Measurements from ENCODE around the gene CACNG8.

Gene CACNG8

GRCh38 chr19:53965091-53965490 is 2.4 kb downstream of the CACNG8 start:
- no peak for DNase-seq

- DNase-seq = no peak
Observed at GRCh38 chr19:53966931-53967330, 4.2 kb downstream of the CACNG8 start.

DNA sequence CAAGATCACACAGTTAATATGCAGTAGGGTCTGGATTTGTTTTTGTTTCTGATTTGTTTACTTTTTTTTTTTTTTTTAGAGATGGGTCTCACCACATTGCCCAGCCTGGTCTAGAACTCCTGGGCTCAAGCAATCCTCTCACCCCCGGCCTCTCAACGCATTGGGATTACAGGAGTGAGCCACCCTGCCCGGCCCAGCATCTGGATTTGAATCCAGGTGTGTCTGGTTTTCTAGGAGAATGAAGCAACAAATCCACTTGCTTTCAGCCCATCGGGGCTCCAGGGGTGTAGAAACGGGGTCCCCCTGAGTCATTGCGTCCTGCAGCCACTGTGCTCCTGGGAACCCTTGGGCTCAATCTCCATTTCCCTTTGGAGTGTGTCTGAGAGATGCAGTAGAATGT is 6.6 kb downstream of the CACNG8 start:
- no peak for DNase-seq

DNA sequence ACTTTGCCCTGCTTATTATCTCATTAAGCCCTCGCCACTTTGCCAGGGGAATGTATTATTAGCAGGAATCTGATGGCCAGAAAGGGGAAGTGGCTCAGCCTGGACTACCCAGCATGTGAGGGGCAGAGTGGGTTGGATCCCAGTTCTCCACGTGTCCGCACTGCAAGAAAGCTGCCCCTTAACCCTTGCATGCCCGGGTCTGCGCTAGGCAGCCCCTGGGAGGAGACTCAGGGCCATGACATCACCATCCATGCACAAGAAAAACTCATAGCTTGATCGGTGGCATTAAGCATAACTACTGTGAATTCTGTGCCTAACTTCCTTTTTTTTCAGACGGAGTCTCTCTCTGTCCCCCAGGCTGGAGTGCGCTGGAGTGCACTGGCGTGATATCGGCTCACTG is 8.9 kb downstream of the CACNG8 start:
- DNase-seq = no peak

- DNase-seq = peak; percentile 51
Observed at GRCh38 chr19:53977429-53977990, 14.8 kb downstream of the CACNG8 start.

DNA sequence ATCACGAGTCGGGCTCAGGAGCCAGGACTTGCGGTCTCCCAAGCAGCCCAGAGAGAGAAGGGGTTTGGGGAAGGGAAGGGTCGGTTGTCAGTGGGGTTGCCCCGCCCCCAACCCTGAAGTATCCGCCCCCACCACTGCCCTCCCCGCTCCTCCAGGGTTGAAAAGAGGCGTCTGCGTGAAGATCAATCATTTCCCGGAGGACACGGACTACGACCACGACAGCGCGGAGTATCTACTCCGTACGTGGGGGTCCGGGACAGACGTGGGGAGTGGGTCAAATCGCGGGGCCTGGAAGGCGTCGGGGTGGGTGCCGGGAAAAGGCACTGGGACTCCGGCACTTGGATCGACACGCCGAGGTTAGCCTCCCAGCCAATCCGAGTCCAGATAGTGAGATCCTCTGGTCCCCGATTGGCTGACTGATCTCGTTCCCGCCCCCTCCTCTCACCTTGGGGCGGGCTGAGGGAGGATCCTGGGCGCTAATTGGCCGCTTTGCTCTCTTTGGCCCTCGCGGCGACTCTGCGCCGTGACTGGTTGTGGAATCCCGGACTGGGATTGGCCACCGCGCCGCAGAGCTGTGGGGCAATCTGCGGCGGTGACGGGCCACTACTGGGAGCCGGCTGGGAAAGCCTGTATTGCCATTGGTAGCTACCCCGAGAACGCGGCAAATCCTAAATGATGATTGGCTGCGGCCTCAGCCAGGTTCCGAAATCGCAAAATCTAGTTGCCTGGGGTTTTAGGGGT is 15.4 kb downstream of the CACNG8 start:
- no peak for DNase-seq

GRCh38 chr19:53978975-53979801 is 16.5 kb downstream of the CACNG8 start:
- no peak for DNase-seq

DNA sequence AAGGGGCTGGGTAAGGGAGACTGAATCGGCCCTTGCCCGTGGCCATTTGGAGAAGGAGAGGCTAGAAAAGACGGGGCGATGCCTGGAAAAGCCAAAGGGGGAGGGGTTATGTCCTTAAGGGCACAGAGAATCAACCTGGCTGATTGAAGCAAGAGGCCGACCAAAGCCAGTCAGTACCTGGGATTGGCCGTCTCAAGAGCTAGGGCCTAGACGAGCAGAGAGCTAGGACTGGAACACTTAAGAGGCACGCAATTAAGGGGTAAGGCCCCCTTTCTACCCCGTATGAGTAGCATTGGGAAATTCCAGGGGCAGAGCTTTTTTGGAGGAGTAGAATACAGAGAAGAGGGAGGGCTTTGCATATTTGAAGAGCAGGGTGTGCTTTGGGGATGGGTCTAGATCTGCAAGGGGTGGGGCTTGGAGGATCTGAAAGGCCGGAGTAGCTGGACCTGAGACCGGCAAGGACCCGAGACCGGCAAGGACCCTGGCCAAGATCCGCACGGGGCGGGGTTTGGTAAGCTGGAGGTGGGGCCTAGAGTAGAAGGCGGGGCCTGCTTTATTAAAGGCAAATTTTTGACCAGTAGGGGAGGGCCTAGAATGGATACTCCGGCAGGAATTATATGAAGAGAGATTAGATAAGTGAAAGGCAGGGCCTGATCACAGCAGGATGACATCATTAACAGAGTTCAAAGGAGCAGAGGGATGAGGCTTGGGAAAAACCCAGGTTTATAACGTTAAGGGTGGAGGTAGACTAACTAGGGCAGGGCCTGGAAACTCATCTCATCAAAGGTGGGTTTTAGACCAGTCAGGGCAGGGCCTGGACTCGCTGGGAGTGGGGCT is 18.0 kb downstream of the CACNG8 start:
- DNase-seq = no peak

GRCh38 chr19:53981376-53981951 is 18.7 kb downstream of the CACNG8 start:
- no peak for DNase-seq

DNA sequence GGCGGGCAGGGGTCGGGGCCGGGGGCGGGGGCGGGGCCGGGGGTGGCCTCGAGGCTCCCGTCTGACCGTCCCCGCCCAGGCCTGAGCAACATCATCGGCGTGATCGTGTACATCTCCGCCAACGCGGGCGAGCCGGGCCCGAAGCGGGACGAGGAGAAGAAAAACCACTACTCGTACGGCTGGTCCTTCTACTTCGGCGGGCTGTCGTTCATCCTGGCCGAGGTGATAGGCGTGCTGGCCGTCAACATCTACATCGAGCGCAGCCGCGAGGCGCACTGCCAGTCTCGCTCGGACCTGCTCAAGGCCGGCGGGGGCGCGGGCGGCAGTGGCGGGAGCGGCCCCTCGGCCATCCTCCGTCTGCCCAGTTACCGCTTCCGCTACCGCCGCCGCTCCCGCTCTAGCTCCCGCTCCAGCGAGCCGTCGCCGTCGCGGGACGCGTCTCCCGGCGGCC is 19.3 kb downstream of the CACNG8 start:
- DNase-seq = no peak

DNA sequence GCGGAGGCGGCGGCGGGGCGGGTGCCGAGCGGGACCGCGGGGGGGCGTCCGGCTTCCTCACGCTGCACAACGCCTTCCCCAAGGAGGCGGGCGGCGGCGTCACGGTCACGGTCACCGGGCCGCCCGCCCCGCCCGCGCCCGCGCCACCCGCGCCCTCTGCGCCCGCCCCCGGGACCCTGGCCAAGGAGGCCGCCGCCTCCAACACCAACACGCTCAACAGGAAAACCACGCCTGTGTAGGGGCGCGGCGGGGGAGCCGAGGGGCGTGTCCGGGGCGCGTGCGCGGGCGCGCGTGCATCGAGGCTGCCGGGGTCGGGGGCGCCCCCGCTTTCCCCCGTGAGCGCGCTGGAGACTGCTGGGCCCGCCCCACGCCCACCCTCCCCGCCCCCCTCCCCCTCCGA is 19.9 kb downstream of the CACNG8 start:
- DNase-seq = no peak

- DNase-seq = no peak
Observed at GRCh38 chr19:53983457-53984289, 20.9 kb downstream of the CACNG8 start.

- DNase-seq = no peak
Observed at GRCh38 chr19:53985863-53986262, 23.1 kb downstream of the CACNG8 start.

- DNase-seq = no peak
Observed at GRCh38 chr19:53988981-53989380, 26.2 kb downstream of the CACNG8 start.

GRCh38 chr19:53989600-53990533 is 27.1 kb downstream of the CACNG8 start:
- no peak for DNase-seq

DNA sequence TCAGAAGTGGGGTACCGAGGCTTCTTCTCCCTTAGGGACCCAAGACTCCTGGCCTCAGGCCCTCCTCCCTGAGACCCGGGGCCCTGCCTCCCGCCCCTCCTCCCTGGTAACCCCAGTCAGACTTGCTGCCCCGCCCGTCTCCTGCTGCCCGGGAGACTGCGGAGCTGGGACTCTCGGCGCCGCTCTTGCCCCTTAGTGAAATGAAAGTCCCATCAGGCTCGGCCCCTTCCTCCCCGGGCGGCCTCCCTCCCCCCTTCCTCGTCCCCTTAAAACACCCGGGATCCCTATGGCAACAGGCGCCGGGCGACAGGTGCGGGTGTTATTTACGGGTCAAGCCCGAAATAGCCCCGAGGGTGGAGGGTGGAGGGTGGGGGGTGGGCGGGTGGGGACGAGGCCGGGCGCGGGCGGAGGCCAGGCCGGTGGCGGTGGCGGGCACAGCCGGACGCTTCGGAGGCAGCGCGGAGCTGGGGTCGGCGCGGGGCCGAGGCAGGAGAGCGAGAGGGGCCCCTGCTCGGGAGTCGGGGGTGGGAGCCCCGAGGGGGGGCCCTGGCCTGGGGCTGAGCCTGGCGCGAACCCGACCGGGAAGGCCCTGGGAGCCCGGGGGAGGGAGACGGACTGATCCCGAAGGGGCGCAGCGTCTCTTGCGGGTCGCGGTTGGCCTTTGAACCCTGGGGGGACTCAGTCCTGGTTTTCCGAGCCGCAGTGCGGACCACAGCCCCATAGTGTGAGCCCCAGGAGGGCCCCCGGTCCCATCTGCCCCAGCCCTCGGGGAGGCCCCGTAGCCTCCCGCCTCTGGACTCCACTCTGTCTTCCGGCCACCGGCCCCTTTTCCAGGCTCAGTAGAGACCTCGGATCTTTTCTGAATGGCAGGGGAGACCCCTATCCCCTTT is 28.7 kb downstream of the CACNG8 start, which contains the start of gene CACNG6:
CACNG6 (plus strand) TSS at position 414 of the 890 bp plus-strand sequence. CDS start 1,241 bp downstream, outside the sequence.
- no peak for DNase-seq

GRCh38 chr19:53992211-53992610 is 29.5 kb downstream of the CACNG8 start:
- no peak for DNase-seq

- DNase-seq = no peak
Observed at GRCh38 chr19:53992815-53993214, 30.1 kb downstream of the CACNG8 start.

GRCh38 chr19:53993448-53993847 is 30.7 kb downstream of the CACNG8 start:
- DNase-seq = no peak

Measured in T-helper 9 cell (primary cell).